ENCODE results near the gene NEO1.

NEO1 gene

DNA sequence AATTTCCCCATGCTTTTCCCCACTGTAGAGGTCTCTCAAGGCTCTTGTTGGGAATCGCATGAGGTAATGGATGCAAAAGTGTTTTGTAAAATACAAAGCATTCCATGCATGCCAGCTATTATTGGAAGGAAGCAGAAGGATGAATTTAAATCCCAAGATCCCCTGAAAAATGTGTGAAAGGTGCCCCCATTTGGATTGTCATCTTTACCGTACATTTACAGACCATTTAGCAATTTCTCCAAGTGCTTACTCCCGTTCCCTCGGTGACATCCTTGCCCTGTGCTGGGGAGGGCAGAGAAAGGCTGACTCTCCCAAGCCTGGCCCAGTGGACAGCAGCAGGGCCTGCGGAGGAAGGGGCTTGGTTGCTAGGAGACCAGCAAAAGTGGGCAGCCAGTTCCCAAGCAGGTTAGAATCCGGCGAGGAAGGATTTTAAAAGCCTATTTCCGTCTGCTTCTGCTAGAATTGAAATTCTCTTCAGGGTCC lies 31.1 kb upstream of the NEO1 start:
- no peak overlapping the region for H3K4me3 ChIP-seq (IDR thresholded peaks at IDR 0.05; ENCODE audit: insufficient read depth, low read depth, low read length)
- H4K20me1 ChIP-seq (ENCODE audit: insufficient read depth), result no peaks in the 10 kb centered on the region
- H3K79me2 ChIP-seq (ENCODE audit: insufficient read depth, low read depth), result no peaks in the 10 kb centered on the region
- H3K27ac ChIP-seq, result no peak overlapping the region
- no peaks in the 10 kb centered on the region for H3K36me3 ChIP-seq (ENCODE audit: insufficient read depth)
- H3K4me1 ChIP-seq (ENCODE audit: low read depth, poor library complexity, severe bottlenecking), result no peaks in the 10 kb centered on the region
- H2AFZ ChIP-seq (ENCODE audit: low read depth), result no peak overlapping the region
- H3K27me3 ChIP-seq (ENCODE audit: insufficient read depth, low read depth), result no peaks in the 10 kb centered on the region
- no peak overlapping the region for H3K4me2 ChIP-seq
- H3K9ac ChIP-seq, result no peak overlapping the region
- TF ChIP-seq, protein P1, sequence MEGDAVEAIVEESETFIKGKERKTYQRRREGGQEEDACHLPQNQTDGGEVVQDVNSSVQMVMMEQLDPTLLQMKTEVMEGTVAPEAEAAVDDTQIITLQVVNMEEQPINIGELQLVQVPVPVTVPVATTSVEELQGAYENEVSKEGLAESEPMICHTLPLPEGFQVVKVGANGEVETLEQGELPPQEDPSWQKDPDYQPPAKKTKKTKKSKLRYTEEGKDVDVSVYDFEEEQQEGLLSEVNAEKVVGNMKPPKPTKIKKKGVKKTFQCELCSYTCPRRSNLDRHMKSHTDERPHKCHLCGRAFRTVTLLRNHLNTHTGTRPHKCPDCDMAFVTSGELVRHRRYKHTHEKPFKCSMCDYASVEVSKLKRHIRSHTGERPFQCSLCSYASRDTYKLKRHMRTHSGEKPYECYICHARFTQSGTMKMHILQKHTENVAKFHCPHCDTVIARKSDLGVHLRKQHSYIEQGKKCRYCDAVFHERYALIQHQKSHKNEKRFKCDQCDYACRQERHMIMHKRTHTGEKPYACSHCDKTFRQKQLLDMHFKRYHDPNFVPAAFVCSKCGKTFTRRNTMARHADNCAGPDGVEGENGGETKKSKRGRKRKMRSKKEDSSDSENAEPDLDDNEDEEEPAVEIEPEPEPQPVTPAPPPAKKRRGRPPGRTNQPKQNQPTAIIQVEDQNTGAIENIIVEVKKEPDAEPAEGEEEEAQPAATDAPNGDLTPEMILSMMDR (conservative IDR thresholded peaks at IDR 0.05; ENCODE audit: low read depth, low read length), result no peak

DNA sequence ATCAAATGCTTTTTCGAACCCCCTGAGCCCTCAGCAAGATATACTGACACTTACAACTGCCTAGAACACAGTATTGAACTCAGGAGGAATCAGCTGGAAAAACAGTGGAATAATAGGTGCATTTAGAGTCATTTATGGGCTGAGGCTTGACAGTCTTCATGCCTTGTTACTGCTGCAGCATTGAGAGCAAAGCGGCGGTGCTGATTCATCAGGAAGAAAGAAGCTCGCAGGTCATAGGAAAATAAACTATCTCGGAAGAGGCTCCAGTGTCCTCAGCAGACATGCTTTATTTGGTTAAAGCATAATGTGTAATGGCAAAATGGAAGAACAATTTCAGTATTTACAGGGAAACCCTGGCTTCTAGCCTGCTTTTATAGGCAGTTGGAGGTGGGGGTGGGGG lies 30.1 kb upstream of the NEO1 start:
- Histone ChIP-seq H3K4me2 (no peak overlapping the region), H3K27me3 (ENCODE audit: insufficient read depth, low read depth) (no peaks in the 10 kb centered on the region)

DNA sequence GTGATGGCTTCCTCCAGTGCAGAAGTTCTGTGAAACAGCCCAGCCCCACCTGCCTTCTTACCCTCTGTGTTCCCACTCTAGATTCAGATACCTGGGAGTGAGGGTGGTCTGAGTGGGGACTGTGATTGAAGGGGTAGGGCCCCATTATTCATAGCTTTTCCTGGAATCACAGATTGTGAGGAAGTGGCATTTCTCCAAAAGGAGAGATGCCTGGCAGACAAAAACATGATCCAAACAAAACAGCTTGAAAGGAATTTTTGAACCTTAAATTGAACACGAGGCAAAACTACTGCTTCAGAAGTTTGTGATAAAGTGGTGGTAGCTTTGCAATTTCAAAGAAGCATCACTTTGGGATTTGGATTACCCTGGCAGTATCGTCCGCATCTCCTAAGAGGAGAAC lies 29.2 kb upstream of the NEO1 start:
- Histone ChIP-seq H3K4me2 (no peak overlapping the region), H3K36me3 (ENCODE audit: insufficient read depth) (no peaks in the 10 kb centered on the region), H3K9ac (no peak overlapping the region), H3K79me2 (ENCODE audit: insufficient read depth, low read depth) (no peaks in the 10 kb centered on the region), H3K4me3 (IDR thresholded peaks at IDR 0.05; ENCODE audit: insufficient read depth, low read depth, low read length) (no peak overlapping the region), H2AFZ (ENCODE audit: low read depth) (no peak overlapping the region), H3K27me3 (ENCODE audit: insufficient read depth, low read depth) (no peaks in the 10 kb centered on the region), H3K27ac (no peak overlapping the region), H3K4me1 (ENCODE audit: low read depth, poor library complexity, severe bottlenecking) (no peaks in the 10 kb centered on the region), H4K20me1 (ENCODE audit: insufficient read depth) (no peaks in the 10 kb centered on the region)
- TF ChIP-seq, protein P1 (conservative IDR thresholded peaks at IDR 0.05; ENCODE audit: low read depth, low read length), result no peak

More for the DNA sequence above, 30.1 kb upstream of the NEO1 start:
- H3K9ac ChIP-seq, result no peak overlapping the region
- no peak overlapping the region for H3K4me3 ChIP-seq (IDR thresholded peaks at IDR 0.05; ENCODE audit: insufficient read depth, low read depth, low read length)
- no peaks in the 10 kb centered on the region for H4K20me1 ChIP-seq (ENCODE audit: insufficient read depth)
- H2AFZ ChIP-seq (ENCODE audit: low read depth), result no peak overlapping the region
- no peaks in the 10 kb centered on the region for H3K4me1 ChIP-seq (ENCODE audit: low read depth, poor library complexity, severe bottlenecking)
- no peaks in the 10 kb centered on the region for H3K79me2 ChIP-seq (ENCODE audit: insufficient read depth, low read depth)
- no peaks in the 10 kb centered on the region for H3K36me3 ChIP-seq (ENCODE audit: insufficient read depth)
- no peak overlapping the region for H3K27ac ChIP-seq
- TF ChIP-seq, protein P1 (conservative IDR thresholded peaks at IDR 0.05; ENCODE audit: low read depth, low read length), result no peak

DNA sequence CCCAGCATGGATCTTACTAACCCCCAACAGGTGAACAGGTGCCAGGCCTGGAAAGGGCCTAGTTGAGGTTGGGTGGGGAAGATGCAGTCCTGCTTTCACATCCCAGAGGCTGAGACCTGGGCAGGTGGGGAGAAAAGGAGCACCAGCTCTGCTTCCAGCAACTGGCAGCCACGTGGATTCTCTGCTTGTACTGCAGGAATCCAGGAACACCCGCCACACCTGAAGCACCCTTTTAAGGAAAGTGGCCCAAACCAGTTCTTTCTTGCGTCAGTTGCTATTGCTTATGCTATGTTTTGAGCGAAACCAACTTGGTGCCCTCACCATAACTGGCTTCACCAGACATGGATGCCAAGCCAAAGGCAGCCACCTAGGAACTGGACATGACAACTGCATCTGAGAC lies 28.1 kb upstream of the NEO1 start:
- TF ChIP-seq, protein P1 (conservative IDR thresholded peaks at IDR 0.05; ENCODE audit: low read depth, low read length), result no peak
- Histone ChIP-seq H3K27ac (no peak overlapping the region), H3K4me3 (IDR thresholded peaks at IDR 0.05; ENCODE audit: insufficient read depth, low read depth, low read length) (no peak overlapping the region), H2AFZ (ENCODE audit: low read depth) (no peak overlapping the region), H3K79me2 (ENCODE audit: insufficient read depth, low read depth) (no peaks in the 10 kb centered on the region), H3K9ac (no peak overlapping the region), H3K27me3 (ENCODE audit: insufficient read depth, low read depth) (no peaks in the 10 kb centered on the region), H3K4me1 (ENCODE audit: low read depth, poor library complexity, severe bottlenecking) (peaks cover 6% of the 10 kb centered on the region), H3K4me2 (no peak overlapping the region), H3K36me3 (ENCODE audit: insufficient read depth) (no peaks in the 10 kb centered on the region), H4K20me1 (ENCODE audit: insufficient read depth) (no peaks in the 10 kb centered on the region)
